Muscle of back (tissue), 11 donors: ENCODE measurements around the gene NOL12. TPM values are rescaled to one million over a fixed set of nuclear protein-coding genes. Genes with fewer than 3 reads are reported as not detected.

Experiments used
- DNase-seq, 3 donors: peaks; one replicate each; pipeline versions ENCODE4 v3.0.0 to v3.0.0-alpha.2; 2013
- polyA plus RNA-seq, 10 donors: library from polyadenylated mRNA; unstranded; fragments of 120-200 nt; gene quantifications; one replicate each; pipeline ENCODE4 v1.2.1, GENCODE V29; 2013; ENCODE audit not compliant: insufficient read length in 10 of 10

NOL12 gene
- polyA plus RNA-seq, 10 donors = 12.4 to 22.4 (median 13.9) TPM

- DNase-seq = peak in 1 of 3 donors; percentile 61
Observed at GRCh38 chr22:37740455-37741311, 54.5 kb downstream of the NOL12 start.

- DNase-seq = peak; percentile 94 to 98 (median 96)
Observed at GRCh38 chr22:37741312-37741795, 55.2 kb downstream of the NOL12 start.

GRCh38 chr22:37742376-37743171, 56.4 kb downstream of the NOL12 start:
- peak in 1 of 3 donors; percentile 66 for DNase-seq

Other genes with a start within 250 kb of the NOL12 start
- 1 to 10 TPM; 4.2 to 9.6 (median 6.1) TPM for gene MFNG, start 200.0 kb upstream of the NOL12 start, polyA plus RNA-seq
- gene CARD10, start 166.9 kb upstream of the NOL12 start, polyA plus RNA-seq = 10 to 100 TPM in 8 of 10 donors, 1 to 10 TPM in 2; 8.8 to 19.1 (median 12.6) TPM
- 10 to 100 TPM; 27.1 to 48.6 (median 36.9) TPM for gene CDC42EP1, start 125.9 kb upstream of the NOL12 start, polyA plus RNA-seq
- gene LGALS2, start 106.3 kb upstream of the NOL12 start, polyA plus RNA-seq = 1 to 10 TPM in 2 of 10 donors, under 1 TPM in 5, not detected in 3; 0.34 to 1.3 (median 0.50) TPM
- gene GGA1, start 77.5 kb upstream of the NOL12 start, polyA plus RNA-seq = 10 to 100 TPM; 27.6 to 49.1 (median 34.4) TPM
- 10 to 100 TPM in 6 of 10 donors, 1 to 10 TPM in 4; 5.9 to 13.3 (median 10.3) TPM for gene SH3BP1, start 46.7 kb upstream of the NOL12 start, polyA plus RNA-seq
- 10 to 100 TPM; 14.7 to 19.0 (median 15.3) TPM for gene PDXP, start 27.6 kb upstream of the NOL12 start, polyA plus RNA-seq
- gene LGALS1, start 10.7 kb upstream of the NOL12 start, polyA plus RNA-seq = 1,000 to 10,000 TPM; 1,423 to 2,007 (median 1,545) TPM
- 10 to 100 TPM; 33.4 to 61.8 (median 43.9) TPM for gene TRIOBP, start 10.7 kb downstream of the NOL12 start, polyA plus RNA-seq
- 1 to 10 TPM; 3.2 to 7.0 (median 5.8) TPM for gene GCAT, start 121.6 kb downstream of the NOL12 start, polyA plus RNA-seq
- under 1 TPM in 1 of 10 donors, not detected in 9; 0.11 TPM for gene GALR3, start 137.0 kb downstream of the NOL12 start, polyA plus RNA-seq
- 10 to 100 TPM in 9 of 10 donors, 1 to 10 TPM in 1; 8.6 to 13.0 (median 10.9) TPM for gene ANKRD54, start 158.0 kb downstream of the NOL12 start, polyA plus RNA-seq
- 1,000 to 10,000 TPM; 1,067 to 1,479 (median 1,268) TPM for gene EIF3L, start 163.1 kb downstream of the NOL12 start, polyA plus RNA-seq
- 10 to 100 TPM; 29.0 to 60.0 (median 42.2) TPM for gene MICALL1, start 220.0 kb downstream of the NOL12 start, polyA plus RNA-seq